Stimulated activated effector memory CD8-positive, alpha-beta T cell treated with anti-CD3 and anti-CD28 coated beads, Interleukin-12 subunit alpha, Interleukin-12 subunit beta, amount 100 ng/mL, for 72 hours (primary cell): ENCODE results near the gene RRP8.
A peak's percentile ranks its signal among the peaks of the same experiment; 100 is the strongest.

Experiments
- ATAC-seq: fragments of 150-1000 bp; cut with Tn5 transposase; 2 replicates; pipeline ENCODE4 v1.10.0; 2021
- DNase-seq, 2 donors: peaks; one replicate each; pipeline ENCODE4 v3.0.0; 2021 to 2022; ENCODE audit warnings: low spot score in 2 of 2
- H3K27ac Mint-ChIP-seq: one replicate; pipeline ENCODE4 v1.8.0; 2022; ENCODE audit warnings: mild to moderate bottlenecking, mixed read lengths
- H3K36me3 Mint-ChIP-seq: one replicate; pipeline ENCODE4 v1.8.0; 2022; ENCODE audit warnings: mild to moderate bottlenecking, mixed read lengths
- H3K4me1 Mint-ChIP-seq: one replicate; pipeline ENCODE4 v1.8.0; 2022; ENCODE audit warnings: mixed read lengths
- H3K4me3 Mint-ChIP-seq: one replicate; pipeline ENCODE4 v1.8.0; 2022; ENCODE audit warnings: mild to moderate bottlenecking, mixed read lengths
- H3K9me3 Mint-ChIP-seq: one replicate; pipeline ENCODE4 v1.8.0; 2022; ENCODE audit warnings: mixed read lengths

RRP8 gene

GRCh38 chr11:6561288-6561687 lies 42.1 kb downstream of the RRP8 start:
- ATAC-seq (no peak), DNase-seq (no peak)
- Mint-ChIP-seq H3K4me1 (no peaks in the 10 kb centered on the region), H3K9me3 (no peaks in the 10 kb centered on the region), H3K27ac (no peak overlapping the region), H3K36me3 (no peaks in the 10 kb centered on the region), H3K4me3 (no peak overlapping the region)

DNA sequence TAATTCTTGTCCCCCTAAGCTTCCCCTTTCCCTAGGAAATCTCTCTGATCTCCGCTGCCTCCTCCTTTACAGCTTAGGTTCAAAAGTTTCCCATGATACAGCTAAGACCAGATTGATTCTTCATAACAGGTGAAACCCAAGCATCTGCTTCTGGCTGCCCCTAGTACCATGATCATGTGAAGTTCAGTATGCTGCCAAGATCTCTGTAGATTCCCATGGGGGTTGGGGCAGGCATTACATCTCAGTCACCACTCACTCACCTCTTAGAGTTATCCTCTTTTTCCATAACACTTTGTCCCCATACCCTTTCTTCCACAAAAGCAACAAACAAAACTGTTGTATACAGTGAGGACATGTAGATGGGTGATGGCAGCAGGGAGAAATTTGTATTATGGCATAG lies 44.0 kb downstream of the RRP8 start:
- no peak for DNase-seq
- no peaks in the 10 kb centered on the region for H3K4me1 Mint-ChIP-seq
- no peak overlapping the region for H3K27ac Mint-ChIP-seq
- H3K36me3 Mint-ChIP-seq = no peaks in the 10 kb centered on the region
- ATAC-seq = no peak
- H3K4me3 Mint-ChIP-seq = no peak overlapping the region
- no peaks in the 10 kb centered on the region for H3K9me3 Mint-ChIP-seq

- DNase-seq (peak in 1 of 2 donors; percentile 38), ATAC-seq (no peak)
- Mint-ChIP-seq H3K4me3 (no peak overlapping the region), H3K9me3 (no peaks in the 10 kb centered on the region), H3K4me1 (no peaks in the 10 kb centered on the region), H3K36me3 (no peaks in the 10 kb centered on the region), H3K27ac (no peak overlapping the region)
Observed at GRCh38 chr11:6557761-6558674, 45.4 kb downstream of the RRP8 start.

DNA sequence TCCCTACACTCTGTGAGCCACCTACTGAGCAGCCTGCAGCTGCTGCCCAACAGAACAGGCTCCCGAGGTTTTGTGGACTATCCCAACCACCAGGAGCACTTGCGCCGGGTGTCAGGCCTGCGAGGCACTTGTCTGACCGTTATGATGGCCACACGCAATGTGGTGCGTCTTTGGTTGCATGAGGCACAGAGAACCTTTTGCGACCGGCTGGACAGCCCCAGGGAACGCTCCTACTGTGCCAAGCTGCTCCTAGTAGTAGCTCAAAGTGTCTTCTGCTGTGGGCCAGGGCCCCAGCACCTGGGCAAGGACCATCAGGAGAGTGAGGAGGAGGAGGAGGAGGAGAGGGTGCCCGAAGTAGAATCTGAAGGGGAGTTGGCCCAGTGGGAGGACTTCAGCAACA lies 46.4 kb downstream of the RRP8 start:
- ATAC-seq (no peak), DNase-seq (no peak)
- Mint-ChIP-seq H3K4me1 (no peaks in the 10 kb centered on the region), H3K4me3 (no peak overlapping the region), H3K36me3 (no peaks in the 10 kb centered on the region), H3K9me3 (no peaks in the 10 kb centered on the region), H3K27ac (no peak overlapping the region)

- no peaks in the 10 kb centered on the region for H3K9me3 Mint-ChIP-seq
- H3K36me3 Mint-ChIP-seq = no peaks in the 10 kb centered on the region
- H3K27ac Mint-ChIP-seq = no peak overlapping the region
- H3K4me1 Mint-ChIP-seq = no peaks in the 10 kb centered on the region
- DNase-seq = no peak
- no peak for ATAC-seq
- no peak overlapping the region for H3K4me3 Mint-ChIP-seq
Observed at GRCh38 chr11:6556139-6556949, 47.1 kb downstream of the RRP8 start.

DNA sequence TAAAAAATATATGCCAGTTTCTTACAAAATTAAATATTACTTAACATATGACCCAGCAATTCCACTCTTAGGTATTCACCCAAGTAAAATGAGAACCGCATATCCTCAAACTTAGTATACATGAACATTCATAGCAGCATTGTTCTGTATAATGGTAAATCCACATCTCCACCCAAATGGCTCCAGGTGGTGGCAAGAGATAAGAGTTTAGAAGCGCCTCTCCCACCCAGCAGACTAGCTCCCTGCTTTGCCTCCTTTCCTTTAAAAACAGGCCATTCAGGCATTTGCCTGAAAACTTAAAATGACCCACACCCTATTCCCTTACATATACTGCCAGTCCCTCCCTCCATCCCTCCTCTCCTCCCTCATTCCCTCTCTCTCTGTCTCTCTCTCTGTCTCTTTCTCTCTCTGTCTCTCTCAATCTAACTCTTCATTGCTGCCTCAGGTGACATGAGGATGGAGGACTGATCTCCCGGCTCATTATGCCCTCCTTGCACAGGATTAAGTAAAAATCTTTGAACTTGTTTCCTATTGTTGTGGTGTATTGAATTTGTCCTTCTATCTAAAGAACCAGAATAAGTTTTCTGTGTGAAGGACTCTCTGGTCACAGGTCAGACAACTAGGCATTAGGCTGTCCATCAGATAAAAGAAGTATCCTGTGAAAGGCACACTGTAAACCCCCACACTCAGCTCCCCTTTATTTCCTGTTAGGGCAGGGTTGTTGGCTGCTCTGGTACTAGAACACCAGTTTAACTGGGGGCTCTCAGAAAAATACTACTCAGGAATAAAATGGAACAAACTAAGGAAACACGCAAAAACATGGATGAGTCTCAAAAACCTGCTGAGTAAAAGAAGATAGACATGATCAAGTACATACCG lies 48.3 kb downstream of the RRP8 start:
- Mint-ChIP-seq H3K36me3 (no peaks in the 10 kb centered on the region), H3K9me3 (no peaks in the 10 kb centered on the region), H3K4me1 (no peaks in the 10 kb centered on the region), H3K4me3 (no peak overlapping the region), H3K27ac (peak overlapping the region; percentile 24)
- ATAC-seq (no peak), DNase-seq (no peak)

GRCh38 chr11:6553634-6554033 lies 49.8 kb downstream of the RRP8 start:
- no peaks in the 10 kb centered on the region for H3K36me3 Mint-ChIP-seq
- no peak for ATAC-seq
- H3K27ac Mint-ChIP-seq = no peak overlapping the region
- DNase-seq = no peak
- no peaks in the 10 kb centered on the region for H3K4me1 Mint-ChIP-seq
- H3K4me3 Mint-ChIP-seq = no peak overlapping the region
- no peaks in the 10 kb centered on the region for H3K9me3 Mint-ChIP-seq

- H3K27ac Mint-ChIP-seq = no peak overlapping the region
- no peak overlapping the region for H3K4me3 Mint-ChIP-seq
- peaks cover 13% of the 10 kb centered on the region for H3K36me3 Mint-ChIP-seq
Observed at GRCh38 chr11:6548641-6549040, 54.8 kb downstream of the RRP8 start.

GRCh38 chr11:6548121-6548520 lies 55.3 kb downstream of the RRP8 start:
- H3K4me3 Mint-ChIP-seq = no peak overlapping the region
- no peak overlapping the region for H3K27ac Mint-ChIP-seq
- ATAC-seq = no peak
- H3K36me3 Mint-ChIP-seq = peaks cover 13% of the 10 kb centered on the region
- DNase-seq = peak in 1 of 2 donors; percentile 29
- peaks cover 2% of the 10 kb centered on the region for H3K4me1 Mint-ChIP-seq
- no peaks in the 10 kb centered on the region for H3K9me3 Mint-ChIP-seq

More at GRCh38 chr11:6548641-6549040, 54.8 kb downstream of the RRP8 start:
- no peaks in the 10 kb centered on the region for H3K4me1 Mint-ChIP-seq
- no peak for ATAC-seq
- peak in 1 of 2 donors; percentile 6 for DNase-seq
- no peaks in the 10 kb centered on the region for H3K9me3 Mint-ChIP-seq

- no peaks in the 10 kb centered on the region for H3K9me3 Mint-ChIP-seq
- H3K4me1 Mint-ChIP-seq = peaks cover 11% of the 10 kb centered on the region
- H3K4me3 Mint-ChIP-seq = no peak overlapping the region
- peak in 1 of 2 donors; percentile 40 for DNase-seq
- peaks cover 13% of the 10 kb centered on the region for H3K36me3 Mint-ChIP-seq
- ATAC-seq = no peak
- H3K27ac Mint-ChIP-seq = peak overlapping the region; percentile 62
Observed at GRCh38 chr11:6547177-6547576, 56.2 kb downstream of the RRP8 start.

GRCh38 chr11:6546735-6547134 lies 56.7 kb downstream of the RRP8 start:
- DNase-seq (peak in 1 of 2 donors; percentile 22), ATAC-seq (no peak)
- H3K9me3 Mint-ChIP-seq = no peaks in the 10 kb centered on the region
- peaks cover 13% of the 10 kb centered on the region for H3K36me3 Mint-ChIP-seq
- peaks cover 13% of the 10 kb centered on the region for H3K4me1 Mint-ChIP-seq
- H3K4me3 Mint-ChIP-seq = no peak overlapping the region
- no peak overlapping the region for H3K27ac Mint-ChIP-seq

GRCh38 chr11:6545917-6546605 lies 57.4 kb downstream of the RRP8 start:
- Mint-ChIP-seq H3K4me3 (no peak overlapping the region), H3K4me1 (peaks cover 13% of the 10 kb centered on the region), H3K9me3 (no peaks in the 10 kb centered on the region), H3K27ac (no peak overlapping the region), H3K36me3 (peaks cover 13% of the 10 kb centered on the region)
- DNase-seq = peak in 1 of 2 donors; percentile 17
- no peak for ATAC-seq
